CD4-positive, alpha-beta memory T cell (primary cell): Measurements from ENCODE around the gene BICRA. TPM values are rescaled to one million over a fixed set of nuclear protein-coding genes. Genes with fewer than 3 reads are reported as not detected.
"Not testable (repeated sequence)": the region's sequence is repeated elsewhere in the genome, so short reads cannot be mapped to it uniquely, and the experiment has no call there.

Source experiments
- CTCF ChIA-PET: fragments of 350-600 bp; sonication (Branson Sonifier 250); formaldehyde crosslinking; loops from one replicate; lab custom pipeline; 2021; ENCODE audit warnings: inconsistent platforms; ENCODE audit not compliant: partially characterized antibody; lab: Charles Lee
- POLR2A ChIA-PET: fragments of 350-600 bp; sonication (Branson Sonifier 250); formaldehyde crosslinking; loops from one replicate; lab custom pipeline; 2021; ENCODE audit not compliant: partially characterized antibody; lab: Charles Lee
- DNase-seq, 5 donors: peaks; one replicate each; pipeline versions ENCODE4 v3.0.0 to v3.0.0-alpha.2; 2020 to 2022; ENCODE audit warnings: mixed read lengths in 1 of 5
- H3K27ac ChIP-seq: one replicate; pipeline ENCODE4 v1.7.0; 2013; ENCODE audit warnings: low read depth, low read length
- H3K27me3 ChIP-seq: 2 replicates; pipeline ENCODE4 v1.7.0; 2013; ENCODE audit warnings: mild to moderate bottlenecking, low read length, moderate library complexity; ENCODE audit not compliant: insufficient read depth
- H3K36me3 ChIP-seq: 2 replicates; pipeline ENCODE4 v1.7.0; 2013; ENCODE audit warnings: mild to moderate bottlenecking, low read length, moderate library complexity; ENCODE audit not compliant: insufficient read depth
- H3K4me1 ChIP-seq: 2 replicates; pipeline ENCODE4 v1.7.0; 2013; ENCODE audit warnings: mild to moderate bottlenecking, low read length, moderate library complexity; ENCODE audit not compliant: insufficient read depth
- H3K4me3 ChIP-seq, 2 donors: one replicate each; pipeline ENCODE4 v1.7.0; 2013; ENCODE audit warnings: low read length in 2 of 2, mild to moderate bottlenecking in 1 of 2
- H3K9me3 ChIP-seq, 2 donors: one replicate each; pipeline ENCODE4 v1.7.0; 2013; ENCODE audit warnings: low read length in 2 of 2, control low read depth in 1 of 2; ENCODE audit not compliant: control insufficient read depth in 1 of 2
- H3K27ac Mint-ChIP-seq, 7 donors: one replicate each; pipeline ENCODE4 v1.8.0; 2020 to 2021; ENCODE audit warnings: mixed read lengths in 7 of 7, mild to moderate bottlenecking in 6 of 7, inconsistent platforms in 3 of 7, moderate library complexity in 3 of 7
- H3K27me3 Mint-ChIP-seq, 2 donors: one replicate each; pipeline ENCODE4 v1.8.0; 2020 to 2021; ENCODE audit warnings: mixed read lengths in 2 of 2
- H3K36me3 Mint-ChIP-seq, 2 donors: one replicate each; pipeline ENCODE4 v1.8.0; 2020 to 2021; ENCODE audit warnings: mixed read lengths in 2 of 2, inconsistent platforms in 1 of 2, mild to moderate bottlenecking in 1 of 2
- H3K4me1 Mint-ChIP-seq, 4 donors: one replicate each; pipeline ENCODE4 v1.8.0; 2020 to 2021; ENCODE audit warnings: mixed read lengths in 4 of 4, mild to moderate bottlenecking in 1 of 4
- H3K4me3 Mint-ChIP-seq, 8 donors: one replicate each; pipeline ENCODE4 v1.8.0; 2020 to 2021; ENCODE audit warnings: mixed read lengths in 8 of 8, mild to moderate bottlenecking in 7 of 8, moderate library complexity in 6 of 8, inconsistent platforms in 3 of 8
- H3K9me3 Mint-ChIP-seq, 8 donors: one replicate each; pipeline ENCODE4 v1.8.0; 2020 to 2021; ENCODE audit warnings: mixed read lengths in 8 of 8, mild to moderate bottlenecking in 5 of 8, inconsistent platforms in 3 of 8, moderate library complexity in 1 of 8
- intact Hi-C: fragments of 100-400 bp; cut with micrococcal nuclease; formaldehyde crosslinking; loops from one replicate; pipeline ENCODE4 v1.15.1; 2023
- polyA plus RNA-seq, 2 donors: library from polyadenylated mRNA; unstranded; fragments of 300-500 nt; fragmentation: Illumina TruSeq; gene quantifications; one replicate each; pipeline ENCODE4 v1.2.3, GENCODE V29; 2021
- total RNA-seq, 2 experiments: library from RNA; stranded (reverse); gene quantifications; one replicate each; pipeline ENCODE4 v1.2.3, GENCODE V29; 2021

The BICRA gene
- total and polyA plus RNA-seq, 4 experiments from 2014 or later, result 2.3 to 32.9 (median 31.7) TPM; not detected in 1

GRCh38 chr19:47714855-47715254 lies 105.9 kb downstream of the BICRA start:
- H3K9me3 ChIP-seq, H3K4me3 ChIP-seq, H3K36me3 ChIP-seq, H3K4me3 Mint-ChIP-seq, H3K4me1 Mint-ChIP-seq, POLR2A ChIA-PET, H3K27ac Mint-ChIP-seq, DNase-seq, H3K4me1 ChIP-seq, intact Hi-C loops, H3K36me3 Mint-ChIP-seq, H3K27me3 ChIP-seq, H3K27ac ChIP-seq: not testable (repeated sequence)
- H3K9me3 Mint-ChIP-seq, result peaks cover 0 to 17% (median 5%) of the 10 kb centered on the region in 8 donors
- H3K27me3 Mint-ChIP-seq, result peaks cover 29 to 34% of the 10 kb centered on the region in 2 donors
- CTCF ChIA-PET, result interaction anchor here (1.2 to 15.5 kb wide), 5 partner anchors 9 to 287 kb away, joined by 3 to 293 read pairs (median 5); partner anchors contain the start of gene NOP53

- peaks cover 0 to 17% (median 5%) of the 10 kb centered on the region in 8 donors for H3K9me3 Mint-ChIP-seq
- ChIA-PET CTCF (interaction anchor here (0.7 to 15.5 kb wide), 3 partner anchors 13 to 279 kb away, joined by 3 to 293 read pairs (median 44); partner anchors contain the start of gene NOP53), POLR2A (no interaction called here)
- no peaks in the 10 kb centered on the region for H3K27me3 ChIP-seq
- DNase-seq, result no peak
- no peak overlapping the region for H3K4me3 Mint-ChIP-seq
- peaks cover 4% of the 10 kb centered on the region for H3K4me1 ChIP-seq
- peaks cover 33 to 40% of the 10 kb centered on the region in 2 donors for H3K27me3 Mint-ChIP-seq
- H3K36me3 ChIP-seq, result no peaks in the 10 kb centered on the region
- peak overlapping the region in 1 of 7 donors; percentile 12 for H3K27ac Mint-ChIP-seq
- no peak overlapping the region for H3K27ac ChIP-seq
- intact Hi-C loops, result no loop called here
- H3K36me3 Mint-ChIP-seq, result peaks cover 0 to 4% of the 10 kb centered on the region in 2 donors
- H3K4me3 ChIP-seq, result no peak overlapping the region
- H3K4me1 Mint-ChIP-seq, result peaks cover 0 to 3% (median 2%) of the 10 kb centered on the region in 4 donors
- H3K9me3 ChIP-seq, result no peaks in the 10 kb centered on the region
Observed at GRCh38 chr19:47716270-47716937, 107.5 kb downstream of the BICRA start.

GRCh38 chr19:47718415-47719046 lies 109.6 kb downstream of the BICRA start:
- CTCF ChIA-PET, result interaction anchor here (0.5 kb wide), 1 partner anchor 108 kb away, joined by 3 read pairs; no protein-coding TSS in a partner anchor
- Mint-ChIP-seq H3K27ac (peak overlapping the region in 1 of 7 donors; percentile 43), H3K9me3 (peaks cover 0 to 17% (median 3%) of the 10 kb centered on the region in 8 donors), H3K27me3 (peaks cover 28 to 35% of the 10 kb centered on the region in 2 donors)
- H3K27me3 ChIP-seq, H3K4me3 Mint-ChIP-seq, H3K36me3 Mint-ChIP-seq, intact Hi-C loops, H3K4me1 ChIP-seq, H3K4me3 ChIP-seq, H3K36me3 ChIP-seq, POLR2A ChIA-PET, H3K4me1 Mint-ChIP-seq, H3K27ac ChIP-seq, H3K9me3 ChIP-seq, DNase-seq: not testable (repeated sequence)

GRCh38 chr19:47719047-47719859 lies 110.3 kb downstream of the BICRA start:
- no peak overlapping the region for H3K27ac Mint-ChIP-seq
- H3K4me3 Mint-ChIP-seq, result no peak overlapping the region
- Histone ChIP-seq H3K4me3 (no peak overlapping the region), H3K27ac (no peak overlapping the region), H3K9me3 (no peaks in the 10 kb centered on the region), H3K4me1 (no peaks in the 10 kb centered on the region), H3K27me3 (no peaks in the 10 kb centered on the region), H3K36me3 (no peaks in the 10 kb centered on the region)
- ChIA-PET POLR2A (no interaction called here), CTCF (interaction anchor here (0.5 kb wide), 1 partner anchor 109 kb away, joined by 3 read pairs; no protein-coding TSS in a partner anchor)
- peaks cover 22 to 30% of the 10 kb centered on the region in 2 donors for H3K27me3 Mint-ChIP-seq
- H3K4me1 Mint-ChIP-seq, result no peaks in the 10 kb centered on the region
- no peaks in the 10 kb centered on the region for H3K36me3 Mint-ChIP-seq
- intact Hi-C loops, result no loop called here
- peaks cover 0 to 11% (median 2%) of the 10 kb centered on the region in 8 donors for H3K9me3 Mint-ChIP-seq
- DNase-seq, result no peak

- Histone ChIP-seq H3K27ac (no peak overlapping the region), H3K4me1 (no peaks in the 10 kb centered on the region), H3K9me3 (no peaks in the 10 kb centered on the region), H3K27me3 (no peaks in the 10 kb centered on the region), H3K4me3 (no peak overlapping the region), H3K36me3 (no peaks in the 10 kb centered on the region)
- H3K4me1 Mint-ChIP-seq, result no peaks in the 10 kb centered on the region
- peaks cover 0 to 2% (median 0%) of the 10 kb centered on the region in 8 donors for H3K9me3 Mint-ChIP-seq
- CTCF ChIA-PET, result no interaction called here
- intact Hi-C loops, result no loop called here
- no peak for DNase-seq
- no peak overlapping the region for H3K4me3 Mint-ChIP-seq
- POLR2A ChIA-PET, result no interaction called here
- no peak overlapping the region for H3K27ac Mint-ChIP-seq
- no peaks in the 10 kb centered on the region for H3K36me3 Mint-ChIP-seq
- peaks cover 21 to 26% of the 10 kb centered on the region in 2 donors for H3K27me3 Mint-ChIP-seq
Observed at GRCh38 chr19:47720669-47721422, 111.9 kb downstream of the BICRA start.

GRCh38 chr19:47723581-47723940 lies 114.6 kb downstream of the BICRA start:
- H3K4me1 ChIP-seq, result no peaks in the 10 kb centered on the region
- H3K27me3 Mint-ChIP-seq, result peaks cover 17 to 25% of the 10 kb centered on the region in 2 donors
- H3K27ac ChIP-seq, result no peak overlapping the region
- intact Hi-C loops, result no loop called here
- no peak overlapping the region for H3K4me3 ChIP-seq
- H3K9me3 ChIP-seq, result no peaks in the 10 kb centered on the region
- H3K27me3 ChIP-seq, result no peaks in the 10 kb centered on the region
- H3K36me3 Mint-ChIP-seq, result no peaks in the 10 kb centered on the region
- H3K4me3 Mint-ChIP-seq, result no peak overlapping the region
- peaks cover 0 to 2% (median 0%) of the 10 kb centered on the region in 8 donors for H3K9me3 Mint-ChIP-seq
- CTCF ChIA-PET, result interaction anchor here (1.5 to 2.0 kb wide), 3 partner anchors 9 to 287 kb away, joined by 3 to 5 read pairs (median 5); partner anchors contain the start of gene EHD2
- H3K4me1 Mint-ChIP-seq, result no peaks in the 10 kb centered on the region
- POLR2A ChIA-PET, result no interaction called here
- H3K36me3 ChIP-seq, result no peaks in the 10 kb centered on the region
- no peak overlapping the region for H3K27ac Mint-ChIP-seq
- no peak for DNase-seq
